Endothelial cell of umbilical vein (primary cell): ENCODE results near the gene GABRB2. TPM values are rescaled to one million over a fixed set of nuclear protein-coding genes. Genes with fewer than 3 reads are reported as not detected.

Experiments used
- BruUV-seq: library from RNA; stranded (reverse); fragments of 400-500 nt; replicated peaks from 2 replicates; lab custom pipeline; 2021; lab: Mats Ljungman, UMichigan
- CTCF ChIA-PET: fragments of 300-600, 350-600 bp; sonication (Branson Sonifier 250); formaldehyde crosslinking; loops from one replicate; lab custom pipeline; 2021; ENCODE audit warnings: antibody characterized with exemption, inconsistent platforms; lab: Charles Lee
- POLR2A ChIA-PET: fragments of 300-600, 350-600 bp; sonication (Branson Sonifier 250); formaldehyde crosslinking; loops from one replicate; lab custom pipeline; 2021; ENCODE audit warnings: antibody characterized with exemption, inconsistent platforms; lab: Charles Lee
- DNase-seq: peaks from one replicate; pipeline ENCODE4 v3.0.0-alpha.2; 2011; ENCODE audit warnings: low read depth, low spot score
- FAIRE-seq: peaks from 2 replicates; lab custom pipeline; 2011; peaks lifted over from hg19 to GRCh38; lab: Jason Lieb, UNC
- H2AFZ ChIP-seq: 2 replicates; pipeline ENCODE4 v1.6.0; 2012; ENCODE audit warnings: low read depth, low read length, control low read depth, inconsistent platforms
- H3K27ac ChIP-seq: 2 replicates; pipeline ENCODE4 v1.5.1; 2011; ENCODE audit warnings: low read depth, mild to moderate bottlenecking, control low read depth, low read length, moderate library complexity; ENCODE audit not compliant: insufficient read depth
- H3K27me3 ChIP-seq, 2 experiments: 2 replicates each; pipeline versions ENCODE4 v1.6.0 to v1.6.1; 2011; ENCODE audit warnings: low read length in 2 of 2, mixed read lengths in 1 of 2; ENCODE audit not compliant: control insufficient read depth in 2 of 2, insufficient read depth in 2 of 2
- H3K36me3 ChIP-seq, 2 experiments: 2 replicates in 1 of 2; 3 replicates in 1 of 2; pipeline ENCODE4 v1.5.1; 2011; ENCODE audit warnings: low read length in 2 of 2, mild to moderate bottlenecking in 1 of 2, moderate library complexity in 1 of 2; ENCODE audit not compliant: control insufficient read depth in 2 of 2, insufficient read depth in 2 of 2; ENCODE audit errors: extremely low read depth in 1 of 2
- H3K4me1 ChIP-seq: 3 replicates; pipeline ENCODE4 v1.5.1; 2011; ENCODE audit warnings: mild to moderate bottlenecking, low read length; ENCODE audit not compliant: control insufficient read depth, insufficient read depth; ENCODE audit errors: extremely low read depth
- H3K4me2 ChIP-seq: 2 replicates; pipeline ENCODE4 v1.6.1; 2011; ENCODE audit warnings: low read length, control low read depth, mixed read lengths; ENCODE audit not compliant: insufficient read depth
- H3K4me3 ChIP-seq, 3 experiments: fragments of 200-600 bp in 1 of 3; sonication (generic), shearing (Covaris generic) in 1 of 3; replicated peaks in 1 of 3; 2 replicates each; pipeline ENCODE4 v1.5.1; 2011 to 2016; ENCODE audit warnings: control low read depth in 3 of 3, low read length in 3 of 3, mild to moderate bottlenecking in 2 of 3, inconsistent platforms in 1 of 3, low read depth in 1 of 3, moderate library complexity in 1 of 3; ENCODE audit not compliant: insufficient read depth in 1 of 3
- H3K79me2 ChIP-seq: 2 replicates; pipeline ENCODE4 v1.6.0; 2012; ENCODE audit warnings: low read length, inconsistent platforms; ENCODE audit not compliant: control insufficient read depth, insufficient read depth
- H3K9ac ChIP-seq: replicated peaks from 2 replicates; pipeline ENCODE3; 2011; ENCODE audit warnings: low read length, control low read depth; ENCODE audit not compliant: insufficient read depth; ENCODE audit errors: extremely low read depth
- H3K9me1 ChIP-seq: replicated peaks from 3 replicates; pipeline ENCODE4 v1.6.0; 2011; ENCODE audit warnings: mild to moderate bottlenecking, low read length; ENCODE audit not compliant: control insufficient read depth, insufficient read depth; ENCODE audit errors: extremely low read depth
- H3K9me3 ChIP-seq: replicated peaks from 2 replicates; pipeline ENCODE4 v1.5.1; 2012; ENCODE audit warnings: low read length, inconsistent platforms; ENCODE audit not compliant: control insufficient read depth, insufficient read depth
- H4K20me1 ChIP-seq: replicated peaks from 2 replicates; pipeline ENCODE3; 2011; ENCODE audit warnings: mild to moderate bottlenecking, low read length; ENCODE audit not compliant: control insufficient read depth, insufficient read depth; ENCODE audit errors: extremely low read depth
- CTCF ChIP-seq, 2 donors: IDR thresholded peaks; 1 replicate in 1 of 2; 2 replicates in 1 of 2; pipeline ENCODE4 v1.5.1; 2011; ENCODE audit warnings: low read length in 2 of 2, mild to moderate bottlenecking in 2 of 2, moderate library complexity in 2 of 2, control low read depth in 1 of 2, inconsistent platforms in 1 of 2, low read depth in 1 of 2; ENCODE audit not compliant: insufficient read depth in 1 of 2; ENCODE audit errors: extremely low read depth in 1 of 2
- EZH2 ChIP-seq: IDR thresholded peaks from 2 replicates; pipeline ENCODE4 v1.6.1; 2012; ENCODE audit warnings: borderline replicate concordance, low read depth, mild to moderate bottlenecking, moderate library complexity, low read length, inconsistent platforms; ENCODE audit not compliant: severe bottlenecking
- FOS ChIP-seq: IDR thresholded peaks from 2 replicates; pipeline ENCODE4 v1.6.1; 2011; ENCODE audit warnings: mild to moderate bottlenecking, low read length, moderate library complexity, borderline replicate concordance; ENCODE audit not compliant: insufficient read depth
- GATA2 ChIP-seq: IDR thresholded peaks from 2 replicates; pipeline ENCODE4 v1.7.0; 2011; ENCODE audit warnings: low read depth, mild to moderate bottlenecking, moderate library complexity, mixed read lengths, low read length; ENCODE audit not compliant: insufficient read length, insufficient read depth
- JUN ChIP-seq: IDR thresholded peaks from 2 replicates; pipeline ENCODE4 v1.6.1; 2011; ENCODE audit warnings: borderline replicate concordance, low read depth; ENCODE audit not compliant: insufficient read length, insufficient read depth
- MAX ChIP-seq: IDR thresholded peaks from 2 replicates; pipeline ENCODE4 v1.6.1; 2011; ENCODE audit not compliant: insufficient read depth, insufficient read length
- MYC ChIP-seq: IDR thresholded peaks from one replicate; pipeline ENCODE4 v1.6.1; 2011; ENCODE audit warnings: mild to moderate bottlenecking, low read depth, low read length
- POLR2A ChIP-seq: IDR thresholded peaks from 2 replicates; pipeline ENCODE4 v1.6.1; 2012; ENCODE audit warnings: low read depth, mild to moderate bottlenecking, control low read depth, low read length
- POLR2AphosphoS5 ChIP-seq: IDR thresholded peaks from 2 replicates; pipeline ENCODE4 v1.6.1; 2012; ENCODE audit warnings: low read depth, mild to moderate bottlenecking, control low read depth, low read length, moderate library complexity; ENCODE audit not compliant: insufficient read depth
- dilution Hi-C: fragments of 300-500 bp; cut with MboI; formaldehyde crosslinking; loops from one replicate; pipeline ENCODE4 v1.15.0; 2019; ENCODE audit warnings: low sequenced_read_pairs; ENCODE audit not compliant: extremely low pct_ligation_motif_present
- intact Hi-C: fragments of 100-400 bp; cut with micrococcal nuclease; formaldehyde crosslinking; loops from one replicate; pipeline ENCODE4 v1.10.0; 2022
- polyA plus RNA-seq, 4 experiments: library from polyadenylated mRNA; depleted of rRNA in 3 of 4; stranded (reverse) in 3 of 4; unstranded in 1 of 4; fragments of >200 nt; gene quantifications; 2 replicates each; pipeline versions ENCODE4 v1.2.1 to v1.2.3, GENCODE V29; 2011 to 2012; ENCODE audit warnings: missing spikeins in 1 of 4
- total RNA-seq: library from RNA; stranded (reverse); gene quantifications from 2 replicates; pipeline ENCODE4 v1.2.3, GENCODE V29; 2021

GABRB2 gene
- total and polyA plus RNA-seq, 2 donors (not counting 3 experiments of a cell fraction or from before 2014, with no cell fraction given): not detected

- Histone ChIP-seq H3K9me3 (peaks cover 1% of the 10 kb centered on the region), H3K9ac (no peak overlapping the region), H3K4me1 (no peaks in the 10 kb centered on the region), H3K36me3 (no peaks in the 10 kb centered on the region), H4K20me1 (no peaks in the 10 kb centered on the region), H3K79me2 (no peaks in the 10 kb centered on the region), H3K27me3 (no peaks in the 10 kb centered on the region), H3K9me1 (no peaks in the 10 kb centered on the region), H3K4me3 (no peak overlapping the region), H3K27ac (no peak overlapping the region), H2AFZ (no peak overlapping the region), H3K4me2 (no peak overlapping the region)
- dilution Hi-C loops: no loop called here
- TF ChIP-seq JUN: no peak
- no peak for TF ChIP-seq MAX
- no peak for TF ChIP-seq EZH2
- TF ChIP-seq GATA2: no peak
- no peak for TF ChIP-seq MYC
- no peak for TF ChIP-seq POLR2A
- no peak for TF ChIP-seq CTCF (IDR thresholded peaks at IDR 0.05; ENCODE audit: extremely low read depth in 1 of 2, insufficient read depth in 1 of 2, low read depth in 1 of 2, low read length in 2 of 2)
- no peak for TF ChIP-seq FOS
- no peak for TF ChIP-seq POLR2AphosphoS5
- no TSS peak for BruUV-seq
- ChIA-PET CTCF (no interaction called here), POLR2A (no interaction called here)
- intact Hi-C loops: no loop called here
- no peak for DNase-seq
- FAIRE-seq: no peak
Measured at GRCh38 chr5:161580621-161581020, 34.1 kb upstream of the GABRB2 start.
